ENCODE results near the gene GTF3C1.

DNA sequence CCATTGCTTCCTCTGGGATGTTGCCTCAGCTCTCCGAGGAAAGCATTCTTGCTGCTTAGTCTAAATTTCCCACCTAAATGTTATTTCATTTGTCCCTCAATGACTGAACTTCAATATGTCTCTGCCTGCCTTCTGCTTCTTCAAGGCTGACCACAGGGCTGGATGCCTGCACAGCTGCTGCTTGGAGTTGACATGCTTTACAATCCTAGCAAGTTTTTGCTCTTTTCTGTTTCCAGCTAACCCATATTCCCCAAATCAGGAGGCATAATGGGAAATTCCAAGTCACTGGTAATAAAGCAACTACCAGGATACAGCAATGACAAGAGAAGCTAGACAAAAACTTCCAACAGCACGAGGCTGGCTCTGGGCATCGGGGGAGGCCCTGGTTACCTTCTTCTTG, 48.9 kb downstream of the GTF3C1 start:
- TF ChIP-seq CTCF (IDR thresholded peaks at IDR 0.05) = no peak
- TF ChIP-seq POLR2A (IDR thresholded peaks at IDR 0.05) = no peak
